H1 (cell line): Measurements from ENCODE around the gene SLC23A2.

Experiments used
- BRCA1 ChIP-seq: IDR thresholded peaks from 2 replicates; pipeline ENCODE4 v1.6.1; 2012; ENCODE audit warnings: low read depth, low read length, improper control_type of control experiment
- POLR2AphosphoS5 ChIP-seq: IDR thresholded peaks from 2 replicates; pipeline ENCODE4 v1.6.1; 2011; ENCODE audit warnings: low read depth, low read length
- TF ChIP-seq, protein P1 (sequence below), 3 experiments: IDR thresholded peaks; 1 replicate in 2 of 3; 2 replicates in 1 of 3; pipeline versions ENCODE4 v1.5.1 to v1.6.1; 2011; ENCODE audit warnings: low read length in 3 of 3, mild to moderate bottlenecking in 3 of 3, inconsistent platforms in 2 of 3, low read depth in 1 of 3, moderate library complexity in 1 of 3; ENCODE audit not compliant: insufficient read depth in 1 of 3; ENCODE audit errors: control extremely low read depth in 1 of 3

DNA sequence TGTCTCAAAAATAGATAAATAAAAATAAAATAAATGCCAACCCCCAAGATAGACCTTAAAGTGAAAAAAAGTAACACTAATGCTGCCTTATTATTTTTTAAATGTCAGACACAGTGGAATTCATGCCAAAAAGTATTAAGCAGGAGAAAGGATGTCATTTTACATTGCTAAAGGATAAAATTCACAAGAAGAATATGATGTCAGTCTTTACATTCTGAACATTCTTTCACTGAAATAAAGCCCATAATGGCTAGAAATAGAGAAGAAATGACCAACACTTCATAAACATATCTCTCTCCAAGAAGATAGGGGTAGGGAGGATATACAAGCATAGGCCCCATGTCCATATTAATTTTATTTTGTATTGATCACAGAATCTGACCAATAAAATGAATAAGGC, 47.4 kb downstream of the SLC23A2 start:
- TF ChIP-seq, protein P1, sequence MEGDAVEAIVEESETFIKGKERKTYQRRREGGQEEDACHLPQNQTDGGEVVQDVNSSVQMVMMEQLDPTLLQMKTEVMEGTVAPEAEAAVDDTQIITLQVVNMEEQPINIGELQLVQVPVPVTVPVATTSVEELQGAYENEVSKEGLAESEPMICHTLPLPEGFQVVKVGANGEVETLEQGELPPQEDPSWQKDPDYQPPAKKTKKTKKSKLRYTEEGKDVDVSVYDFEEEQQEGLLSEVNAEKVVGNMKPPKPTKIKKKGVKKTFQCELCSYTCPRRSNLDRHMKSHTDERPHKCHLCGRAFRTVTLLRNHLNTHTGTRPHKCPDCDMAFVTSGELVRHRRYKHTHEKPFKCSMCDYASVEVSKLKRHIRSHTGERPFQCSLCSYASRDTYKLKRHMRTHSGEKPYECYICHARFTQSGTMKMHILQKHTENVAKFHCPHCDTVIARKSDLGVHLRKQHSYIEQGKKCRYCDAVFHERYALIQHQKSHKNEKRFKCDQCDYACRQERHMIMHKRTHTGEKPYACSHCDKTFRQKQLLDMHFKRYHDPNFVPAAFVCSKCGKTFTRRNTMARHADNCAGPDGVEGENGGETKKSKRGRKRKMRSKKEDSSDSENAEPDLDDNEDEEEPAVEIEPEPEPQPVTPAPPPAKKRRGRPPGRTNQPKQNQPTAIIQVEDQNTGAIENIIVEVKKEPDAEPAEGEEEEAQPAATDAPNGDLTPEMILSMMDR (IDR thresholded peaks at IDR 0.05; ENCODE audit: control extremely low read depth in 1 of 3, insufficient read depth in 1 of 3, low read depth in 1 of 3, low read length in 3 of 3): no peak
- no peak for TF ChIP-seq BRCA1
- TF ChIP-seq POLR2AphosphoS5: no peak
